ENCODE data around the gene CD47. TPM values are rescaled to one million over a fixed set of nuclear protein-coding genes. Genes with fewer than 3 reads are reported as not detected.

The CD47 gene
- total RNA-seq, 1 donor from 2014 or later = 34.4 TPM

GRCh38 chr3:108103040-108103751 lies 12.4 kb upstream of the CD47 start:
- H3K4me1 Mint-ChIP-seq (ENCODE audit: low read depth, unreplicated experiment) = peaks cover 5% of the 10 kb centered on the region
- Histone ChIP-seq H3K79me2 (ENCODE audit: insufficient read depth, low read length) (no peaks in the 10 kb centered on the region), H3K4me2 (ENCODE audit: low read length) (no peak overlapping the region), H3K4me1 (ENCODE audit: insufficient read depth, low read length) (peaks cover 13% of the 10 kb centered on the region), H3K36me3 (ENCODE audit: insufficient read depth, low read length) (no peaks in the 10 kb centered on the region), H3K9me3 (ENCODE audit: insufficient read depth, low read depth, low read length) (no peaks in the 10 kb centered on the region), H3K27ac (ENCODE audit: low read depth, low read length) (no peak overlapping the region), H3K27me3 (ENCODE audit: insufficient read depth, low read length) (no peaks in the 10 kb centered on the region), H4K20me1 (ENCODE audit: insufficient read depth, low read length) (no peaks in the 10 kb centered on the region), H3K9ac (ENCODE audit: low read length) (no peak overlapping the region), H3K4me3 (ENCODE audit: insufficient read depth, low read depth, low read length) (no peak overlapping the region), H2AFZ (ENCODE audit: low read depth, low read length) (no peak overlapping the region)
- H3K4me3 Mint-ChIP-seq (ENCODE audit: unreplicated experiment) = no peak overlapping the region
- no peak for FAIRE-seq
- DNase-seq (ENCODE audit: low read depth) = no peak
- no peak for TF ChIP-seq EZH2 (IDR thresholded peaks at IDR 0.05; ENCODE audit: insufficient read depth, low read length)
- no peaks in the 10 kb centered on the region for H3K36me3 Mint-ChIP-seq (ENCODE audit: low read depth, unreplicated experiment)
- H3K27ac Mint-ChIP-seq (ENCODE audit: unreplicated experiment) = no peak overlapping the region
- peaks cover 6% of the 10 kb centered on the region for H3K27me3 Mint-ChIP-seq (ENCODE audit: low read depth, unreplicated experiment)
- H3K9me3 Mint-ChIP-seq (ENCODE audit: unreplicated experiment) = no peaks in the 10 kb centered on the region

- no peak overlapping the region for H3K4me3 Mint-ChIP-seq (ENCODE audit: unreplicated experiment)
- H3K4me1 Mint-ChIP-seq (ENCODE audit: low read depth, unreplicated experiment) = peaks cover 5% of the 10 kb centered on the region
- Histone ChIP-seq H3K79me2 (ENCODE audit: insufficient read depth, low read length) (no peaks in the 10 kb centered on the region), H3K36me3 (ENCODE audit: insufficient read depth, low read length) (no peaks in the 10 kb centered on the region), H3K9ac (ENCODE audit: low read length) (no peak overlapping the region), H3K27me3 (ENCODE audit: insufficient read depth, low read length) (no peaks in the 10 kb centered on the region), H3K27ac (ENCODE audit: low read depth, low read length) (no peak overlapping the region), H3K4me1 (ENCODE audit: insufficient read depth, low read length) (peaks cover 13% of the 10 kb centered on the region), H3K9me3 (ENCODE audit: insufficient read depth, low read depth, low read length) (no peaks in the 10 kb centered on the region), H2AFZ (ENCODE audit: low read depth, low read length) (no peak overlapping the region), H3K4me3 (ENCODE audit: insufficient read depth, low read depth, low read length) (no peak overlapping the region), H4K20me1 (ENCODE audit: insufficient read depth, low read length) (no peaks in the 10 kb centered on the region), H3K4me2 (ENCODE audit: low read length) (no peak overlapping the region)
- H3K27ac Mint-ChIP-seq (ENCODE audit: unreplicated experiment) = no peak overlapping the region
- H3K27me3 Mint-ChIP-seq (ENCODE audit: low read depth, unreplicated experiment) = peaks cover 6% of the 10 kb centered on the region
- H3K9me3 Mint-ChIP-seq (ENCODE audit: unreplicated experiment) = no peaks in the 10 kb centered on the region
- no peak for TF ChIP-seq EZH2 (IDR thresholded peaks at IDR 0.05; ENCODE audit: insufficient read depth, low read length)
- no peak for TF ChIP-seq CTCF (IDR thresholded peaks at IDR 0.05; ENCODE audit: insufficient read depth, low read depth, low read length)
- DNase-seq (ENCODE audit: low read depth) (no peak), FAIRE-seq (no peak)
- H3K36me3 Mint-ChIP-seq (ENCODE audit: low read depth, unreplicated experiment) = no peaks in the 10 kb centered on the region
These were observed 11.7 kb upstream of the CD47 start for GRCh38 chr3:108102420-108103039.

- Histone ChIP-seq H3K27me3 (ENCODE audit: insufficient read depth, low read length) (no peaks in the 10 kb centered on the region), H3K4me2 (ENCODE audit: low read length) (no peak overlapping the region), H3K36me3 (ENCODE audit: insufficient read depth, low read length) (no peaks in the 10 kb centered on the region), H3K4me1 (ENCODE audit: insufficient read depth, low read length) (peaks cover 12% of the 10 kb centered on the region), H3K9ac (ENCODE audit: low read length) (no peak overlapping the region), H3K79me2 (ENCODE audit: insufficient read depth, low read length) (no peaks in the 10 kb centered on the region), H2AFZ (ENCODE audit: low read depth, low read length) (no peak overlapping the region), H3K27ac (ENCODE audit: low read depth, low read length) (no peak overlapping the region), H4K20me1 (ENCODE audit: insufficient read depth, low read length) (no peaks in the 10 kb centered on the region), H3K9me3 (ENCODE audit: insufficient read depth, low read depth, low read length) (no peaks in the 10 kb centered on the region), H3K4me3 (ENCODE audit: insufficient read depth, low read depth, low read length) (no peak overlapping the region)
- no peak overlapping the region for H3K27ac Mint-ChIP-seq (ENCODE audit: unreplicated experiment)
- no peaks in the 10 kb centered on the region for H3K36me3 Mint-ChIP-seq (ENCODE audit: low read depth, unreplicated experiment)
- no peak overlapping the region for H3K4me3 Mint-ChIP-seq (ENCODE audit: unreplicated experiment)
- H3K4me1 Mint-ChIP-seq (ENCODE audit: low read depth, unreplicated experiment) = peaks cover 5% of the 10 kb centered on the region
- FAIRE-seq = no peak
- DNase-seq (ENCODE audit: low read depth) = no peak
- H3K9me3 Mint-ChIP-seq (ENCODE audit: unreplicated experiment) = no peaks in the 10 kb centered on the region
- peaks cover 19% of the 10 kb centered on the region for H3K27me3 Mint-ChIP-seq (ENCODE audit: low read depth, unreplicated experiment)
- TF ChIP-seq EZH2 (IDR thresholded peaks at IDR 0.05; ENCODE audit: insufficient read depth, low read length) = no peak
- no peak for TF ChIP-seq CTCF (IDR thresholded peaks at IDR 0.05; ENCODE audit: insufficient read depth, low read depth, low read length)
These were observed 10.3 kb upstream of the CD47 start for GRCh38 chr3:108100906-108101660.

All from astrocyte (in vitro differentiated cells and primary cell).